GM06990 (cell line): ENCODE data around the gene NECTIN2.
A peak's percentile ranks its signal among the peaks of the same experiment; 100 is the strongest.
"Not testable (repeated sequence)": the region's sequence is repeated elsewhere in the genome, so short reads cannot be mapped to it uniquely, and the experiment has no call there.

Experiments used
- DNase-seq: peaks from one replicate; pipeline ENCODE4 v3.0.0-alpha.2; 2011; ENCODE audit not compliant: insufficient read length; ENCODE audit errors: extremely low read depth
- H3K27me3 ChIP-seq: replicated peaks from 2 replicates; pipeline ENCODE4 v1.6.0; 2011; ENCODE audit warnings: low read length; ENCODE audit not compliant: control insufficient read depth, insufficient read depth
- H3K36me3 ChIP-seq: 2 replicates; pipeline ENCODE4 v1.5.1; 2011; ENCODE audit warnings: low read length; ENCODE audit not compliant: control insufficient read depth, insufficient read depth
- H3K4me3 ChIP-seq: replicated peaks from 2 replicates; pipeline ENCODE4 v1.5.1; 2011; ENCODE audit warnings: low read depth, mild to moderate bottlenecking, control low read depth, low read length
- TF ChIP-seq, protein P1 (sequence below): IDR thresholded peaks from 2 replicates; pipeline ENCODE4 v1.5.1; 2011; ENCODE audit warnings: low read length, control low read depth, mild to moderate bottlenecking, inconsistent platforms; ENCODE audit not compliant: insufficient read depth, poor library complexity, severe bottlenecking

NECTIN2 gene

DNA sequence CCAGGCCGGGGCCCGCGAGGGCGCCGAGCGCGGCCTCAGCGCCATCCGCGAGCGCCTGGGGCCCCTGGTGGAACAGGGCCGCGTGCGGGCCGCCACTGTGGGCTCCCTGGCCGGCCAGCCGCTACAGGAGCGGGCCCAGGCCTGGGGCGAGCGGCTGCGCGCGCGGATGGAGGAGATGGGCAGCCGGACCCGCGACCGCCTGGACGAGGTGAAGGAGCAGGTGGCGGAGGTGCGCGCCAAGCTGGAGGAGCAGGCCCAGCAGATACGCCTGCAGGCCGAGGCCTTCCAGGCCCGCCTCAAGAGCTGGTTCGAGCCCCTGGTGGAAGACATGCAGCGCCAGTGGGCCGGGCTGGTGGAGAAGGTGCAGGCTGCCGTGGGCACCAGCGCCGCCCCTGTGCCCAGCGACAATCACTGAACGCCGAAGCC is 62.8 kb downstream of the NECTIN2 start:
- Histone ChIP-seq H3K4me3 (no peak overlapping the region), H3K36me3 (peaks cover 3% of the 10 kb centered on the region), H3K27me3 (no peaks in the 10 kb centered on the region; the same call in 1 of the 2 replicates)
- TF ChIP-seq, protein P1, sequence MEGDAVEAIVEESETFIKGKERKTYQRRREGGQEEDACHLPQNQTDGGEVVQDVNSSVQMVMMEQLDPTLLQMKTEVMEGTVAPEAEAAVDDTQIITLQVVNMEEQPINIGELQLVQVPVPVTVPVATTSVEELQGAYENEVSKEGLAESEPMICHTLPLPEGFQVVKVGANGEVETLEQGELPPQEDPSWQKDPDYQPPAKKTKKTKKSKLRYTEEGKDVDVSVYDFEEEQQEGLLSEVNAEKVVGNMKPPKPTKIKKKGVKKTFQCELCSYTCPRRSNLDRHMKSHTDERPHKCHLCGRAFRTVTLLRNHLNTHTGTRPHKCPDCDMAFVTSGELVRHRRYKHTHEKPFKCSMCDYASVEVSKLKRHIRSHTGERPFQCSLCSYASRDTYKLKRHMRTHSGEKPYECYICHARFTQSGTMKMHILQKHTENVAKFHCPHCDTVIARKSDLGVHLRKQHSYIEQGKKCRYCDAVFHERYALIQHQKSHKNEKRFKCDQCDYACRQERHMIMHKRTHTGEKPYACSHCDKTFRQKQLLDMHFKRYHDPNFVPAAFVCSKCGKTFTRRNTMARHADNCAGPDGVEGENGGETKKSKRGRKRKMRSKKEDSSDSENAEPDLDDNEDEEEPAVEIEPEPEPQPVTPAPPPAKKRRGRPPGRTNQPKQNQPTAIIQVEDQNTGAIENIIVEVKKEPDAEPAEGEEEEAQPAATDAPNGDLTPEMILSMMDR = no peak
- DNase-seq = no peak

DNA sequence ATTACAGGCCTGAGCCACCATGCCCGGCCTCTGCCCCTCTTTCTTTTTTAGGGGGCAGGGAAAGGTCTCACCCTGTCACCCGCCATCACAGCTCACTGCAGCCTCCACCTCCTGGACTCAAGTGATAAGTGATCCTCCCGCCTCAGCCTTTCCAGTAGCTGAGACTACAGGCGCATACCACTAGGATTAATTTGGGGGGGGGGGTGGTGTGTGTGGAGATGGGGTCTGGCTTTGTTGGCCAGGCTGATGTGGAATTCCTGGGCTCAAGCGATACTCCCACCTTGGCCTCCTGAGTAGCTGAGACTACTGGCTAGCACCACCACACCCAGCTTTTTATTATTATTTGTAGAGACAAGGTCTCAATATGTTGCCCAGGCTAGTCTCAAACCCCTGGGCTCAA is 63.7 kb downstream of the NECTIN2 start:
- H3K36me3 ChIP-seq = no peaks in the 10 kb centered on the region
- DNase-seq = no peak
- H3K4me3 ChIP-seq = no peak overlapping the region
- TF ChIP-seq, protein P1 = no peak
- H3K27me3 ChIP-seq = no peaks in the 10 kb centered on the region; the same call in 1 of the 2 replicates

DNA sequence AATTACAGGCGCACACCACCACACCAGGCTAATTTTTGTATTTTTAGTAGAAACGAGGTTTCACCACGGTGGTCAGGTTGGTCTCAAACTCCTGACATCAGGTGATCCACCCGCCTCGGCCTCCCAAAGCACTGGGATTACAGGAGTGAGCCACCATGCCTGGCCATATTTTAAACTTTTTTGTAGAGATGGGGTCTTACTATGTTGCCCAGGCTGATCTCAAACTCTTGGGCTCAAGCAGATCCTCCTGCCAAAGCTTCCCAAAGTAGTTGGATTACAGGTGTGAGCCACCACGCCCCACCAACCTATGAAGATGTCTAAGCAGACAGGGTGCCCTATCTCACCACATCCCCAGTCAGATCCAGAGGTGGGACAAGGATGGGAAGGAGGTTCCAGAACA is 65.8 kb downstream of the NECTIN2 start:
- not testable (repeated sequence) for DNase-seq, H3K36me3 ChIP-seq, H3K4me3 ChIP-seq, H3K27me3 ChIP-seq

DNA sequence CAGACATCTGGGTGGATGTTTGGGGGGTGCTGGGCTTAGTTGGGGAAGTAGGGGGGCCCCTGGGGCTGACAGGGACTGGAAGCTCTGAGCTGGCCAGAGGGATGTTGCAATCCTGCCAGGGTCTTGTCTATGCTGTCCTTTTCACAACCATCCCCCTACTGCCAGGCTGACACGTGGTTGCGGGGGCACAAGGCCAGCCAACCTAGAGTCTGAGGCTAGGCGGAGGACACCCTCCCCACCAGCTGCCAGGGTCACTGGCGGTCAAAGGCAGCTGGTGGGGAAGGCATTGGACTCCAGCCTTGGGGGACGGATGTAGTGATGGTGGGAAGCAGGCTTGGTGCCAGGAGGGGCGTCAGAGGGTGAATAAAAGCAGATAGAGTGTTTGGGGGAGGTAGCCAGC is 66.8 kb downstream of the NECTIN2 start:
- Histone ChIP-seq H3K4me3 (no peak overlapping the region), H3K27me3 (no peaks in the 10 kb centered on the region), H3K36me3 (no peaks in the 10 kb centered on the region)
- TF ChIP-seq, protein P1 = no peak
- no peak for DNase-seq

DNA sequence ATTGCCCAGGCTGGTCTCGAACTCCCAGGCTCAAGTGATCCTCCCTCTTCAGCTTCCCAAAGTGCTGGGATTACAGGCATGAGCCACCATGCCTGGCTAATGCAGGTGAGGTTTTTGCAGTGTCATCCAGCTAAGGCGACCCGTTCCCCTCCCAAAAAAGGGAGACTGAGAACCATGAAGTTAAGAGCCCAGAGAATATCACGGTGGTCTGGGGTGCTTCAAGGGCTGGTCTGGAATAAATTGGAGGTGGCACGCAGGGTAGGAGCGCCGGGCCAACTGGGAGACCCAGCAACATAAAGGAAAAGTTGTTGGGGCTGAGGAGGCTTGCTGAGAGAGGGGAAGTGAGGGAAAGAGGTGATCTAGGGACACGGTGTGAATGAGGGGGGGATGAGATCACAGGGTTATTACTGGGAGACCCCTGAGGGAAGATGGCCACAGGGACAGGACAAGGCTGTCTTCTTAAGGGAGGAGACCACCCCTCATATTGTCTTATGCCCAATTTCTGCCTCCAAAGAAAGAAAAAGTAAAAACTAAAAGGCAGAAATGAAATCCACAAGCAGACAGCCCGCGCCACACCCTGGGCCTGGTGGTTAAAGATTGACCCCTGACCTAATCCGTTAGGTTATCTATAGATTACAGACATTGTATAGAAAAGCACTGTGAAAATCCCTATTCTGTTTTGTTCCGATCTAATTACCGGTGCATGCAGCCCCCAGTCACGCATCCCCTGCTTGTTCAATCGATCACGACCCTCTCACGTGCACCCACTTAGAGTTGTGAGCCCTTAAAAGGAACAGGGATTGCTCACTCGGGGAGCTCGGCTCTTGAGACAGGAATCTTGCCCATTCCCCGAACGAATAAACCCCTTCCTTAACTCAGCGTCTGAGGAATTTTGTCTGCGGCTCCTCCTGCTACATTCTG is 67.7 kb downstream of the NECTIN2 start:
- not testable (repeated sequence) for DNase-seq, H3K36me3 ChIP-seq, H3K4me3 ChIP-seq, H3K27me3 ChIP-seq

DNA sequence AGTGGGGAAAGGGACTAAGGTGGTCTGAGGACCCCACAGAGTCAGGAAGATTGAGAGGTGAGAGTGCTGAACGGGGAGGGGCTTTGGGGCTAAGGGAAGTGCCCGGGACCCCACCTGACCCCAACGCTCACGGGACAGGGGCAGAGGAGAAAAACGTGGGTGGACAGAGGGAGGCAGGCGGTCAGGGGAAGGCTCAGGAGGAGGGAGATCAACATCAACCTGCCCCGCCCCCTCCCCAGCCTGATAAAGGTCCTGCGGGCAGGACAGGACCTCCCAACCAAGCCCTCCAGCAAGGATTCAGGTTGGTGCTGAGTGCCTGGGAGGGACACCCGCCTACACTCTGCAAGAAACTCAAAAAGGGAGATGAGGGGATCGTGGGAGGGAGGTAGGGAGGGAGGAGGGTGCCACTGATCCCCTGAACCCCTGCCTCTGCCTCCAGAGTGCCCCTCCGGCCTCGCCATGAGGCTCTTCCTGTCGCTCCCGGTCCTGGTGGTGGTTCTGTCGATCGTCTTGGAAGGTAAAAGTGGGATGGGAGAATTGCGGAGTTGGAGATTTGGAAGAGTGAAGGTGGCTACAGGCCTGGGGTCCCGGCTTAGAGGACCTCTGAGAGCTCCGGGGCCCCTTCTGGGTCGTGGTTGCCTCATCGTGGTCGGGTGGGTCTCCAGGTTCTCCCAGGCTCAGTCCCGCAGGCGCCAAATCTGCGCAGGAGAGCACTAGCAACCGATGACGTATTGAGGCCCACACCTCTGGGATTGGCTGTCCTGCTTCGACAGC is 68.5 kb downstream of the NECTIN2 start, which contains the start of gene APOC1:
Gene APOC1 (plus strand): TSS at position 176 of the 774 bp plus-strand sequence. CDS start 284 bp downstream, at position 460.
- DNase-seq = peak; percentile 82
- H3K27me3 ChIP-seq, H3K36me3 ChIP-seq: not testable (repeated sequence)
- H3K4me3 ChIP-seq = peak within 1 kb of the TSS; percentile 60

DNA sequence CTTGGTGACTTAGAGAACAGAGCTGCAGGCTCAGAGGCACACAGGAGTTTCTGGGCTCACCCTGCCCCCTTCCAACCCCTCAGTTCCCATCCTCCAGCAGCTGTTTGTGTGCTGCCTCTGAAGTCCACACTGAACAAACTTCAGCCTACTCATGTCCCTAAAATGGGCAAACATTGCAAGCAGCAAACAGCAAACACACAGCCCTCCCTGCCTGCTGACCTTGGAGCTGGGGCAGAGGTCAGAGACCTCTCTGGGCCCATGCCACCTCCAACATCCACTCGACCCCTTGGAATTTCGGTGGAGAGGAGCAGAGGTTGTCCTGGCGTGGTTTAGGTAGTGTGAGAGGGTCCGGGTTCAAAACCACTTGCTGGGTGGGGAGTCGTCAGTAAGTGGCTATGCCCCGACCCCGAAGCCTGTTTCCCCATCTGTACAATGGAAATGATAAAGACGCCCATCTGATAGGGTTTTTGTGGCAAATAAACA is 78.2 kb downstream of the NECTIN2 start:
- TF ChIP-seq, protein P1 = no peak
- Histone ChIP-seq H3K36me3 (no peaks in the 10 kb centered on the region), H3K27me3 (peaks cover 1% of the 10 kb centered on the region; the same call in 1 of the 2 replicates), H3K4me3 (no peak overlapping the region)
- DNase-seq = no peak
